Measurements from ENCODE around the gene TCP11L2.
"Not testable (repeated sequence)": the region's sequence is repeated elsewhere in the genome, so short reads cannot be mapped to it uniquely, and the experiment has no call there.

TCP11L2 gene

DNA sequence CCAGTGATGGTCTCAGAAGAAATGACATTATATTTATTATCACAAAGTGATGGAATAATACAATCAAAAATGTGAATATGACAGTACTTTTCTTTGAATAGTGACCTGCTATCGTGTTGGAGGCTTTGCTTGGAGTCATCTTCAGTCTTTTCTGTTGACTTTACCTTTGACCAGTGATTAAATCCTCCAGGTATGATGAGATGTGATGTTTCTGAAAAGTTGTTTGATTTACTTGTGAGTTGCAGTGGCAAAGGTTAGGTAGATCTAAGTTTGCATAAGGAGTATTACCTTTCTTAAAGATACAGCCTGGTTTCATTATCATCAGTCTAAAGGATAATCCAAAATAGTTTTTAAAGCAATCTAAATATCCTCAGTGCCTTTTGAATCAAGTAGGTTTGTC is 4.6 kb downstream of the TCP11L2 start:
- DNase-seq (ENCODE audit: low read depth) = no peak

GRCh38 chr12:106308121-106308520 is 5.6 kb downstream of the TCP11L2 start:
- DNase-seq (ENCODE audit: low read depth) = no peak

- DNase-seq (ENCODE audit: low read depth) = no peak
These were observed 6.1 kb downstream of the TCP11L2 start for GRCh38 chr12:106308611-106309010.

DNA sequence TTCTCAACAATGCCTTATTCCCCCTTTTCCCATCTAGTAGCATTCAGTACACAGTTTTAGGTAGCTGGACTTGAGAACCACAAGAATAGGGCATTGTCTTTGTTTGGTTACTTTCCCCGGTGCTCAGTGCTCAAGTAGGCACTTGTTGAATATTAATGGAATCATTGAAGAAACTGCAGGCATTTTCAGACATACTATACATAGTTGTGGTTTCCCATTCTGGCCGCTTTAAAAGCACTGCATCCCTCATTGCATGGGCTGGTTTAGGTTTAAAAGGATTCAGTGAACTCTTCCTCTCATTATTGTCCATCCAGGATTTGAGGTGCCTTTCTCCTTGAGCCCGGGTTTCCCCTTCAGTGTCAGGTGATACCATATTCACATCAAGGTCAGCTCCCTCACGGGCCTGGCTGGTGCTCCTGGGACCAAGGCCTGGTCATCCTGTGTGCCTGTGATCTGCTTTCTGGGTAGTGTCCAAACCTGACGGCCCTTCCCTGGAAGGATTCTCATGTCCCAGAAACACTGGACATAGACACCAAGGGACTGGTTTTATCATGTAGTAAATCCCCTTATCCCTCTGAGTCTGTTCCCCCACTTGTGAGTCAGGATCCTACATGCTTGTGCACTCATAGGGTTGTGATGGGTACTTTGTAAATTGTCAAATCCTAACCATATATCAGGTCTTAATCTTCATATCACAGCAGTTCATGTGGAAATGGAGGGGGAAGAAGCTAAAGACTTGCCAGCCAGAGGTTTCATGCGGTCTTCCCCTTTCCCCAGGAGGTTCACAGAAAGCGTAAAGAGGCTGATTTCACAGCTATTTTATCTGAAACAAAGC is 7.4 kb downstream of the TCP11L2 start:
- DNase-seq (ENCODE audit: low read depth) = no peak

DNA sequence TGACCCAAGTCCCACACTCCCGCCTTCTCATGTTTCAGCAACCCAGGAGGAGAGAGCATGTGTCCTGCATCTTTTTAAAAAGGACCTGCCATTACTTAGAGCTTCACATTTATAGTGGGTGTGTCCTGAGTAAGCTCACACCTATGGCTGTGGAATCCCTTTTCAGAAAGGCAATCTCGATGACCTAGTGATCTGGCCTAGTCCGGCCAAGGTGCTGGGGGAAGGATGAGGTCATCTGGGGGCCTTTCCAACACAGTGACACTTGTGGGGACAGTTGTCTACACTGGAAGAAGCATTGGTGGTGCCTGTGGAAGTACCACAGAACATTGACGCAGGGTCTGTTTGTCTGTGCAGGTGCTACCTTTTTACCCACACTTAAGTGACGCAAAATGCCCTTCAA is 8.2 kb downstream of the TCP11L2 start:
- DNase-seq (ENCODE audit: low read depth) = no peak

GRCh38 chr12:106311139-106311538 is 8.6 kb downstream of the TCP11L2 start:
- DNase-seq (ENCODE audit: low read depth) = no peak

DNA sequence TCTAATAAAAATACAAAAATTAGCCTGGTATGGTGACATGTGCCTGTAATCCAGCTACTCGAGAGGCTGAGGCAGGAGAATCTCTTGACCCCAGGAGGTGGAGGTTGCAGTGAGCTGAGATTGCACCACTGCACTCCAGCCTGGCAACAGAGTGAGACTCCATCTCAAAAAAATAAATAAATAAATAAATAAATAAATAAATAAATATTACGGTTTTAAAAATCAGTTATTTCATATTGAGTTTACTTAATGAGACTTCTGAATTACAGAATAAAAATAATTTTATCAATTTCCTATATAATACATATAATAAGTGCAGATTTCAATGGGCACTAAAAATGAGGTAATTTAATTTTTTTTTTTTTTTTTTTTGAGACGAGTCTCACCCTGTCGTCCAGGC is 10.9 kb downstream of the TCP11L2 start:
- not testable (repeated sequence) for DNase-seq (ENCODE audit: low read depth)

- DNase-seq (ENCODE audit: low read depth) = no peak
These were observed 13.0 kb downstream of the TCP11L2 start for GRCh38 chr12:106315523-106315922.

DNA sequence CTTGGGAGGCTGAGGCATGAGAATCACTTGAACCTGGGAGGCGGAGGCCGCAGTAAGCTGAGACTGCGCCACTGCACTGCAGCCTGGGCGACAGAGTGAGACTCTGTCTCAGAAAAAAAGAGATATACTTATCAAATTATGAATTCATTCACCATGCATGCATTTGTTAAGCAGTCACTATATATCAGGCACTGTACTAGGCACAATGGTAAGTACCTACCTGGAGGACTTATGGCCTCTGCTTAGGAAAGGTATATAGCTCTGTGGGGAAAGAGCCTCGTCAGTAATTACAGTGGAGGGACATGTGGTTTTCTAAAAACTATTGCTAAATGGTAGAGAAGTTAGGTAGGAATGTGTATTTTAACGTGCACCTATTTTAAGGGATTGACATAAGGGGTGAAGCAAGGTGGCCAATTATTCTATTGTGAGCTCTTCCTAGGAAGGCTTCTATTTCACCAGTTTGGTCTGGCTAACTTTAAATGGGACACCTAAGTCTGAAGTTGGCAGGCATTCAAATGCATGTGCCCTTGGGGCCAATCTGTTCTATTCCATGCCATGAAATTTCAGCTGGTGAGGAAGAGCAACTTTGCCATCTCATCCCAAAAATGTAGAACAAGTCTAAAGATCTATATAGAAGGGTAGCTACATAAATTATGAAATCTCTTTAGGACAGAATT is 15.0 kb downstream of the TCP11L2 start:
- no peak for DNase-seq (ENCODE audit: low read depth)

DNA sequence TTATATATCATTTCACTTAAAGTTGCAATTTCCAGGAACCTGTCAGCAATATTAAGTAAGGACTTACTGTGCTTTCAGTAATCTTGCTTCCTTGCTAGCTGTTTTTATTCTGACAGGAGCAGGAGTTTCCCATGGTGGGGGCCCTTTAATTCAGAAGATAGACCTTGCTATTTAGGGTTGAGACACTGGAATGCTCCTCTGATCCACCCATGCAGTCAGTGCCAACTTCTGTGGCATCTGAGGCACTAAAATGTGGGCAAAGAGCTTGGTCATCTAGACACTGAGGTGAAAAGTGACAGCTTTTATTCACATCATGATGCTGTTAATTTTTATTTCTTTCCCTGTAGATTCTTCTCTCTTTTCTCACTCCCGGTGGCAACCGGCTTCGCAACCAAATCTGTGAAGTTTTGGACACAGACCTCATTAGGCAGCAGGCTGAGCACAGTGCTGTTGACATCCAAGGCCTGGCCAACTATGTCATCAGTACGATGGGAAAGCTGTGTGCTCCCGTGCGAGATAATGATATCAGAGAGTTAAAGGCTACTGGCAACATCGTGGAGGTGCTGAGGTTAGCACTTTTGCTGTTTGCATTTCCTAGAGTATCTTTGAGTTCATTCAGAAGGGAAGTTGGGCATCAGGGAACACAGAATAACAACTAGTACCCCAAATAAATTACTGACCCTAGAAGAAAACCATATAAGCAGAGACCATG is 18.8 kb downstream of the TCP11L2 start:
- DNase-seq (ENCODE audit: low read depth) = no peak

DNA sequence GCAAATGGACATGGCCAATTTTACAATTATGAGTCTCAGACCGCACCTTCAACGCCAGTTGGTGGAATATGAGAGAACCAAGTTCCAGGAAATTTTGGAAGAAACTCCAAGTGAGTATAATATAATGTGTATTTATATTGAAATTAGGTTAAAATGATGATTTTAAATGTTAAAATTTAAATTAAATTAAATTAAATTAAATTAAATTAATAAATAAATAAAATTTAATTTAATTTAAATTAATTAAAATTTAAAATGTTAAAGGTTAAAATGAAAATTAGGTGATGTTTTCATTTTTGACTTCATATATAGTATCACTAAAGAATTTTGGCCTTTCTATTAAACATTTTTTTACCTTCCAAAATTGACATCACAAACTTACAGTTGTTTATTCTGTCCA is 21.0 kb downstream of the TCP11L2 start:
- DNase-seq (ENCODE audit: low read depth) = no peak

DNA sequence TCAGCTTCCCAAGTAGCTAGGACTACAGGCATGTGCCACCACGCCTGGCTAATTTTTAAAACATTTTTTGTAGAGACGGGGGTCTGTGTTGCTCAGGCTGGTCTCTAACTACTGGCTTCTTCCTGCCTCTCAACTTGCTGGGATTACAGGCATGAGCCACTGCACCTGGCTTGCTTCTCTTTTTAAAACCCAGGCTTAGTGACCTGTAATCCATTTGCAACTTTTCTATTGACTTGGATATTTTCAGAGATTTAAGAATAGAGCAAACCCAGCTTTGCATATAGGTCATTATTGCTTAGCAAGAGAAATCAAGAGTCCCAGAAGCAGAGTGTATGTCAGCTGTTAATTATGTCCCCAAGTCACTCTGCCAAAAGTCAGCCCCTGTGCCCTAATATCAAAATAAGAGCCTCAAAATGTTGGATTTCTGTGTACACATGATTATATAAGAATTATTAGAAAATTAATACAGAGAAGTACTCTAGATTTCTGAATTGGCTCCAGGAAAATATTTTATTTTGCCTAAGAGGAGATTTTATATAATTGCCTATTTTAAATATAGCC is 24.9 kb downstream of the TCP11L2 start:
- DNase-seq (ENCODE audit: low read depth) = no peak

GRCh38 chr12:106328735-106329134 is 26.2 kb downstream of the TCP11L2 start:
- DNase-seq (ENCODE audit: low read depth) = no peak

- DNase-seq (ENCODE audit: low read depth) = no peak
These were observed 26.9 kb downstream of the TCP11L2 start for GRCh38 chr12:106329231-106329982.

DNA sequence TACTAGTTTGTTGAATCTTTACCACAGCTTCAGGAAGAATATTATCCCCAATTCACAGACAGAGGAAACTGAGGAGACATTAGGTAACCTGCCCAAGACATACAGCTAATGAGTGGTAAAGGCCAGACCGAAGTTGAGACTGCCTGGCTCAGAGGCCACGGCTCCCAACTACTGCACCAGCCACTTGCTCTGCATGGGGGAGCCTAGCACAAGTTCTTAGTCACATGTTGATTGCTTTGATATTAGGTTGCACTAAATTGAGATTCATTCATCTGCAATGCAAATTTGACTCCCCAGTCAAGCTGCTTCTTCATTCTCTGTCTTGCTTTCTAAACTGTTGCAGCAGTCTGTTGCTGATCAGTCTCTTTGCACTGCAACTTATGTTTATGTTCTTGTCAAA is 29.1 kb downstream of the TCP11L2 start:
- DNase-seq (ENCODE audit: low read depth) = no peak

DNA sequence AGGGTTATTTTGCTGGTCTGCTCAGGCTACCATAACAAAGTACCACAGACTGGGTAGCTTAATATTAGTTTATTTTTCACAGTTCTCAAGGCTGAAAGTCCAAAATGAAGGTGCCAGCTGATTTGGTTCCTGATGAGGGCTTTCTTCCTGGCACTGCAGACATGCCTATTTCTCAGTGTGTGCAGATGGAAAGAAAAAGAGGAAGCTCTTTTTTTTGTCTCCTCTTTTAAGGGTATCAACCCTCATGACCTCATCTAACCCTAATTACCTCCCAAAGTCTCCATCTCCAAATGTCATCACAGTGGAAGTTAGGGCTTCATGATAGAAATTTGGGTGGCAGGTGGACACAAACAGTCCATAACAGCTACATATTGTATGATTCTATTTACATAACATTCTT is 30.0 kb downstream of the TCP11L2 start:
- no peak for DNase-seq (ENCODE audit: low read depth)

- no peak for DNase-seq (ENCODE audit: low read depth)
These were observed 30.5 kb downstream of the TCP11L2 start for GRCh38 chr12:106333010-106333409.

DNA sequence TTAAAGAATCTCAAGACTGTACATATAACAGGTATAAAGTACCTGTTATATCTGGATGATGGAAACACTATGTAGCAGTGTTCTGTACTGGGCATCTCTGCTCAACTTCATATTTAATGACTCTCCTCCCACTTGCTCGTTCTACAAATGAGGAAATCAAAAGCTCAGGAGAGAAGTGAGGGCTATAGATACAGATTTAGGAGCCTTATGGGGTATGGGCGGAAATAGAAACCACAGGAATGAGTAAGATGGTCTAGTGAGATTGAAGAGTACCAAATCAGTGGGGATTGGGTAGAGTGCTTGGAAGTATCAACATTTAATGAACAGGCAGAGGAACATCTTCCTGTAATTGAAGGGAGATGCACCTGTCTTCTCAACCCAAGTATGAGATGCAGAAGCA is 31.2 kb downstream of the TCP11L2 start:
- no peak for DNase-seq (ENCODE audit: low read depth)

- no peak for DNase-seq (ENCODE audit: low read depth)
These were observed 38.7 kb downstream of the TCP11L2 start for GRCh38 chr12:106341086-106341877.

DNA sequence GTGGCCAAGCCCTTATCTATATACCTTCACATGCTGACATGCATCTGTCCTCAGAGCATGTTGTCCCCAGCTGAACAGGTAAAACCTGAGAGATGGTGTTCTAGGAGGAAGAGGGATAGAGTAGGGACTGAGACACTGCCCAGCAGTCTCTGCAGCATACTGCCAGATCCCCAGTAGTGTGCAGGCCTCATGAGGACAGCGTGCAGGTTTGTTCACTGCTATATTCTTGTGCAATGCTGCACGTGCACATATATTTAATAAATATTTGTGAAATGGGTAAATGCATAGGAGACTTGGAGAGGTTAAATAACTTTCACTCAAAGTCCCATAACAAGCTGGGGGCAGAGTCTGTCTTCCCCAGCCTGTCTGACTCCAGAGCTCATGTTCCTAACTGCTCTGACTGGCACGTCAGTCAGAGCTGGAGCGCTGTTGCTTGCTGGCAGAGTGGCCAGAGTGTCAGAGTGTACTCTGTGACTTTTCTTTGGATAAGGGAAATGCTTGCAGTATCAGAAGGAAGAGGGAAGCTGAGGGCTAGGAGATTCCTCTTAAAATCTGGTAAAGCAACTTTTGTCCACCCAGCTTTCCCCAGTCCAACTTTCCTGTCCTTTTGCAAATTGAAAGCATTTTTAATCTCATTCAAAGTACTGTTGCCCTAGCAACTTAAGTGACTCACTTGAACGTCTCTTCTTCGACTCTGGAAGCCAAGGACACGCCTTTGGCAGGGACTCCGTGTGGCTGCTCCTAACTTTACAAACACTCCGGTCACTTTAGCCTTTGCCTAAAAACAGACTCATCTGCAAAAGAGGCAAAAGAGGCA is 40.1 kb downstream of the TCP11L2 start:
- no peak for DNase-seq (ENCODE audit: low read depth)
